ENCODE data around the gene SCAF4.

The SCAF4 gene

DNA sequence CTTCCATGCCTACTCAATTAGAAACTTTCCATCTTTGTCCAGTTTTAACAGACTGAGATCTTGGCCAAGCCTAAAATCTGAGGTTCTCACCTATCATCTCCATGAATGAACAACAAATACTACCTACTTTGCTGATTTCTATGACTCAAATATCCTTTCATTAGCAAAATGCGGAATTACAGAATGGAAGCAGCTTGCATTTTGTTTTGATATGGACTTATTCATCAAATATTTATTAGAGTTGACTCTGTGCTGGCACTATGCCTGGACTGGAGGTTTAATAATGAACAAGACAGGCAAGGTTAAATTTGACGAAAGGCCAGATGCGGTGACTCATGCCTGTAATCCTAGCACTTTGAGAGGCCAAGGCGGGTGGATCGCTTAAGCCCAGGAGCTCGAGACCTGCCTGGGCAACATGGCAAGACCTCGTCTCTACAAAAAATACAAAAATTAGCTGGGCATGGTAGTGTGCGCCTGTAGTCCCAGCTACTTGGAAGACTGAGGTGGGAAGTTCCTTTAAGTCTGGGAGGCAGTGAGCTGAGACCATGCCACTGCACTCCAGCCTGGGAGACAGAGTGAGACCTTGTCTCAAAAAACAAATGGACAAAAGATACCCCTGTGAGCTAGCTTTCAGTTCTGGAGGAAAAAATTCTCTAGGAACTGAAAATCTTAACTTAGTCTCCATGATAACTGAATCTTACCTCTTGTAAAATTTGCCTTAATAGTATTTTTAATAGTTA, 101.8 kb downstream of the SCAF4 start:
- no peak for DNase-seq

DNA sequence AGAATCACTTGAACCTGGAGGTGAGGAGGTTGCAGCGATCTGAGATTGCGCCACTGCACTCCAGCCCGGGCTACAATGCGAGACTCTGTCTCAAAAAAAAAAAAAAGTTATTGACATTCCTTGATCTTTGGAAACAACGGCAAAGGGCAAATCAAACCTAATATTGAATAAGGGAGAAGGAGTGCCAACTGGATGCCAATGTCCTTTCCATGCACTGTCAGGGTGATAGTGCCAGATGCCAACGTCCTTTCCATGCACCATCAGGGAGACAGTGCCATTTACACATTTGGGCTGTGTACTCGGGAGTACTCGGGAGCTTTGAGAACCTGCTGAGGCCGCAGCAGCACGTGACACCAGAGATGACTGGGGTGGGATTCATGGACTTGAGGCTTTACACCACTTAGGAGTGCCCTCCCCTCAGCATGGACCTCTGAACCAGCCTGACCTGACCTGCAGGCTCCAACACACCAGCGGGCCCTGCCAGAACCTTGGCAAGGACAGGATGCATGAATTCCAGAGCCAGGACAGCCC, 106.9 kb downstream of the SCAF4 start:
- no peak for DNase-seq

DNA sequence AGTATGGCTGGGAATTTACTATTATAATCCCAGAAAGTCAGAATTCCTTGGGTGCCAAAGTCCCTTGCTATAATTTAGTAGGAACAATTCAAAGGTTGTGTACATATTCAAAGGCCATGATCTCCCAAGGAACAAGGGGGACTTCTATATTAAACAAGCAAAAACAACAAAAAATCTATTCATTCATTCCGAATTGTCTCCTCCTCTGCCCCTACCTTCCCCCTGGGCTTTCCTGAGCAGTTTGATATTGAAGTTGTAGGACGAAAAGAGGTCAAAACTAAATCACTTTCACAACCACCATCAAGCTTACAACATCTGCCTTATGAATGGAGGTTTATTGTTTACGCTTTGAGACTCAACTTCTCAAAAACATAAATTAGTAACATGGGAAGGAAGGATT, 107.7 kb downstream of the SCAF4 start:
- DNase-seq, result no peak

DNA sequence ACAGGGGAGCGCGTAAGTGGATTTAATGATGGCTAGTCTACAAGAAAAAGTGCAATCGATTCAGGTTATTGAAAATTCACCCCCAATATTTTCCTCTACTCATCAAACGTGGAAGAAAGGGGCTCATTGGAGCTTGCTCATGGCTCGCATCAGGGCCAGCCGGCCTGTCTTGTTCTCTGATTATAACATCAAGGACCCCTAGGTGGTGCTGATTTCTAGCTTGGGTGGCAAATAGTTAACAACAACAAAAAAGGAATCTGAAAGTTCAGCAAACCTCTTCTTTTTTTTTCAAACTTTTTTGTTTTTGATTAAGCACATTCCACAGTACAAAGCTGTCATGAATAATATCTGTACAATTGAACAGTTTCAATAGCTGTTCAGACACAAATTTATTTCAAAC, 108.3 kb downstream of the SCAF4 start:
- no peak for DNase-seq

DNA sequence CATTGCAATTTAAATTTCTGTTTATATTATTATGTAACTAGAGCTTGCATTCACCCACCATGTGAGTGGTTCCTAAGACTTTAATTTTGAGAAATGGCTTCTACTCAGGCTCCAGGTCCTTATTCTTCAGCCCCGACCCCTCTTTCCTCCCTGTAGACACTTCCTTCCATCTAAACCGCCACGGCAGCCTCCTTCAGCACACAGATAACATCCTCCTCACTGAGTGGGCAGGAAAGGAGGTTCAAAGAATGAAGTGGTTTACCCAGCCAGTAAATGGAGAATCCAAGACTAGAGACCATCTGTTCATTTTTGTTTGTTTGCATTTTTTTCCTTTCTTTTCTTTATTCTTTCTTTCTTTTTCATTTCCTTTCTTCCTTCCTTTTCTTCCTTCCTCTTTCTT, 109.5 kb downstream of the SCAF4 start:
- no peak for DNase-seq
